H1 (cell line): Measurements from ENCODE around the gene NEDD4L. TPM values are rescaled to one million over a fixed set of nuclear protein-coding genes. Genes with fewer than 3 reads are reported as not detected.

ENCODE experiments used
- CEBPB ChIP-seq: IDR thresholded peaks from 2 replicates; pipeline ENCODE4 v1.6.1; 2012; ENCODE audit warnings: low read depth, low read length
- CREB1 ChIP-seq: IDR thresholded peaks from 2 replicates; pipeline ENCODE4 v1.6.1; 2012; ENCODE audit warnings: inconsistent platforms
- EZH2 ChIP-seq: fragments of 200-600 bp; sonication (generic); IDR thresholded peaks from 2 replicates; pipeline ENCODE4 v1.7.1; 2012; ENCODE audit warnings: low read depth, mild to moderate bottlenecking, moderate library complexity, low read length, inconsistent platforms; ENCODE audit not compliant: severe bottlenecking
- RBBP5 ChIP-seq: IDR thresholded peaks from 2 replicates; pipeline ENCODE4 v1.7.1; 2012; ENCODE audit warnings: low read depth, mild to moderate bottlenecking, inconsistent platforms, low read length, moderate library complexity, borderline replicate concordance
- SP4 ChIP-seq: IDR thresholded peaks from 2 replicates; pipeline ENCODE4 v1.6.1; 2012; ENCODE audit warnings: low read length, inconsistent platforms
- polyA plus RNA-seq, 7 experiments: library from polyadenylated mRNA; depleted of rRNA in 3 of 7; stranded (reverse) in 5 of 7; unstranded in 2 of 7; fragments of >200 nt in 5 of 7; fragments of 200-250 nt in 2 of 7; gene quantifications; 1 replicate in 5 of 7; 2 replicates in 1 of 7; 4 replicates in 1 of 7; pipeline versions ENCODE4 v1.2.1 to v1.2.3, GENCODE V29; 2011 to 2013; ENCODE audit warnings: missing spikeins in 2 of 7, mixed read lengths in 2 of 7
- total RNA-seq: library from RNA; stranded (reverse); fragmentation: NEBNext Ultra II Directional; extraction: Animal tissue kit (Norgen Biotek cat#: 25700); gene quantifications from 2 replicates; pipeline ENCODE4 v1.2.1, GENCODE V29; 2021
- TF ChIP-seq, protein P1 (sequence below): IDR thresholded peaks from 2 replicates; pipeline ENCODE4 v1.6.1; 2012; ENCODE audit warnings: low read length, inconsistent platforms

The NEDD4L gene
- total and polyA plus RNA-seq, 2 of the 8 experiments (the other 6 are each of a cell fraction or from before 2014, with no cell fraction given), result 37.3 to 69.8 TPM

GRCh38 chr18:58359620-58360019 is 315.6 kb downstream of the NEDD4L start (continued):
- TF ChIP-seq SP4, result no peak
- TF ChIP-seq EZH2, result no peak
- TF ChIP-seq, protein P1, sequence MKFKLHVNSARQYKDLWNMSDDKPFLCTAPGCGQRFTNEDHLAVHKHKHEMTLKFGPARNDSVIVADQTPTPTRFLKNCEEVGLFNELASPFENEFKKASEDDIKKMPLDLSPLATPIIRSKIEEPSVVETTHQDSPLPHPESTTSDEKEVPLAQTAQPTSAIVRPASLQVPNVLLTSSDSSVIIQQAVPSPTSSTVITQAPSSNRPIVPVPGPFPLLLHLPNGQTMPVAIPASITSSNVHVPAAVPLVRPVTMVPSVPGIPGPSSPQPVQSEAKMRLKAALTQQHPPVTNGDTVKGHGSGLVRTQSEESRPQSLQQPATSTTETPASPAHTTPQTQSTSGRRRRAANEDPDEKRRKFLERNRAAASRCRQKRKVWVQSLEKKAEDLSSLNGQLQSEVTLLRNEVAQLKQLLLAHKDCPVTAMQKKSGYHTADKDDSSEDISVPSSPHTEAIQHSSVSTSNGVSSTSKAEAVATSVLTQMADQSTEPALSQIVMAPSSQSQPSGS, result no peak
- no peak for TF ChIP-seq CEBPB
- TF ChIP-seq RBBP5, result no peak
- no peak for TF ChIP-seq CREB1
- TF ChIP-seq, all 59 proteins: peak for 0
